Activated T-cell treated with anti-CD3 and anti-CD28 coated beads for 24 hours (primary cell): ENCODE results near the gene OR1E2.
"Not testable (repeated sequence)": the region's sequence is repeated elsewhere in the genome, so short reads cannot be mapped to it uniquely, and the experiment has no call there.

Experiments
- DNase-seq: peaks from one replicate; pipeline ENCODE4 v3.0.0-alpha.2; 2020; ENCODE audit warnings: low read depth

Gene OR1E2, protein sequence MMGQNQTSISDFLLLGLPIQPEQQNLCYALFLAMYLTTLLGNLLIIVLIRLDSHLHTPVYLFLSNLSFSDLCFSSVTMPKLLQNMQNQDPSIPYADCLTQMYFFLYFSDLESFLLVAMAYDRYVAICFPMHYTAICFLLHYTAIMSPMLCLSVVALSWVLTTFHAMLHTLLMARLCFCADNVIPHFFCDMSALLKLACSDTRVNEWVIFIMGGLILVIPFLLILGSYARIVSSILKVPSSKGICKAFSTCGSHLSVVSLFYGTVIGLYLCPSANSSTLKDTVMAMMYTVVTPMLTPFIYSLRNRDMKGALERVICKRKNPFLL

DNA sequence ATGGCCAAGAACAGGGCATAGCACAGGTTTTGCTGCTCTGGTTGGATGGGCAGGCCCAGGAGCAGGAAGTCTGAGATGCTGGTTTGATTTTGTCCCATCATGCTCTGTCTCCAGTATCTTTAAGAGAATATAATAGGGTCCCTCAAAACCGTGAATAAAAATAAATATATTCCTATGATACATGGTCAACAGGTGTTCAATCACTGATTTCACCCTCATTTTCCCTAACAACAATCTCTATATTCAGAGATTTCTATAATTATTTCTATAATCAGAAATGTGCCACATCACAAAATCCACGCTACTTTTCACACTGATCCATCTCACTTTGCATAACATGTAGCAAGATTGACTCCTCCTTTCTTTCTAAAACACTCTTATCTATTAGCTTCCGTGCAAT is at the start of gene OR1E2:
Gene OR1E2, minus strand, starts transcription at position 101 of the 400 bp plus-strand sequence. Its CDS starts 0 bp downstream, at position 101.
- DNase-seq, result no peak

DNA sequence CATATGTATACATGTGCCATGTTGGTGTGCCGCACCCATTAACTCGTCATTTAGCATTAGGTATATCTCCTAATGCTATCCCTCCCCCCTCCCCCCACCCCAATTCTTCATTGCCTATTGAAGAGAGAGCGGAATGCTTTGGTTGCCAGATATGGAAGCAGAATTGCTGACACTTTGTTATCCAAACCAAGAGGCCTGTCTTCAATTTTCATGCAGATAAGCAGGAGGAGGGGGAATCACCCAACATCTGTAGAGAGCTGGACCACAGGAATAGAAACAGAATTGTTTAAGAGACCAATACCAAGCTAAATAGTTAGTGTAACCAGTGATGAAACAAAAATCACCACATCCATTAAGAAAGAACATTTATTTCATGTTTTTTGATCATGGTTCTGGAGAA is 49.2 kb upstream of the OR1E2 start:
- DNase-seq, result no peak

DNA sequence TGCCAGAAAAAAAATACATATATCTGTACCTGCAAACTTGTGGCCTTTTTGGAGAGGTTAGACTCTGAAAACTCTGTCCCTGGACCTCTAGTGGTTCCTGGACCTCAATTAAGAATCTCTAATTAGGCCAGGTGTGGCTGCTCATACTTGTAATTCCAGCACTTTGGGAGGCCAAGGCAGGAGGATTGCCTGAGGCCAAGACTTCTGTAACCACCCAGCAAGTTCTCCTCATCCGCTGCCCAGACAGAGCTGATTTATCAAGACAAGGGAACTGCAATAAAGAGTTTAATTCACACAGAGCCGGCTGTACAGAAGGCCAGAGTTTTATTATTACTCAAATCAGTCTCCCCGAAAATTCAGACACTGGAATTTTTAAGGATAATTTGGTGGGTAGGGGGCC is 46.3 kb upstream of the OR1E2 start:
- DNase-seq, result no peak

DNA sequence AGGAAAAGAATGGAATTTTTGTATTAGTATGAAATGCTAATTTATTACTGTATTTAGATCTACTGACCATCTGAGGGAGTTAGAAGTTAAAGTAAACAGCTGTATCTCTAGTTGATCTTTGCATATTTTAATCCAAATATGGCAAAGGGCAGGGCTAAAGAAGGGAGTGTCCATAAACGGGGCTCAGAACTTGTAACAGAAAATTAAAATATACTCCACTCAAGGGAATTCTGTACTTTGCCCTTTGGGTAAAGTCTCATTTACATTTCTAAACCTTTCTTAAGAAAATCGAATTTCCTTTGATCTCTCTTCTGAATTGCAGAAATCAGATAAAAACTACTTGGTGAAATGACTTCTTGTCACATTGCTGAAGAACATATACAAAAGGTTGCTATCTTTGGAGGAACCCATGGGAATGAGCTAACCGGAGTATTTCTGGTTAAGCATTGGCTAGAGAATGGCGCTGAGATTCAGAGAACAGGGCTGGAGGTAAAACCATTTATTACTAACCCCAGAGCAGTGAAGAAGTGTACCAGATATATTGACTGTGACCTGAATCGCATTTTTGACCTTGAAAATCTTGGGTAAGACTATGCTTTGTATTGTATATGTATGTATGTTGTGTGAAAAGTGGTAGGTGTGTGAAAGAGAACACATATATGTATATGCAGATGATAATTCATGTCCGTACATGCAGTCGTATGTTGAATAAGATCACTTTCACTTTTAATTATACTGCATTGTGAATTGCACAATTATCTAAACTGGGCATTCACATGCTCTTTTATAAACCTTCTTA is 42.4 kb upstream of the OR1E2 start, which contains the start of gene ASPA:
Gene ASPA, plus strand, starts transcription at position 186 of the 799 bp plus-strand sequence. Its CDS starts 163 bp downstream, at position 349.
- DNase-seq, result no peak

DNA sequence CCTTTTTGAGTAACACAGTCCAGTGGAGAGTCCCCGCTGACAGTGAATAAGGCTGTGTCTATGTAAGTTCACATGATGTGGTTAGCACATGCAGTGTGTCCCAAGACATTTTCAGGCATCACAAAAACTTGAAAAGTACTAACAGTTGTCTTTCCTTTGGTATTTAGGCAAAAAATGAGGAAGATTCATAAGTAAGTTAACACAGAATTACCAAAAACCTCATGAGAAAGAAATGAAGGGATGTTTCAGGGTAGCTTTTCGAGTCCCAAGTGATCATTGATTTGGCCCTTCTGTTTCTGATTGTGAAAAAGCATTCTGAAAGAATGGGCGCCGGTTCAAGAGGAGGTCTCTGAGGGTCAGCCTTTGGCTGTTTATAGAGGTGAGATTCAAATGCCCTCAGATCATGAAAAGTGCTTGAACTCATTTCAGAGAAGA is 41.6 kb upstream of the OR1E2 start:
- DNase-seq, result no peak

DNA sequence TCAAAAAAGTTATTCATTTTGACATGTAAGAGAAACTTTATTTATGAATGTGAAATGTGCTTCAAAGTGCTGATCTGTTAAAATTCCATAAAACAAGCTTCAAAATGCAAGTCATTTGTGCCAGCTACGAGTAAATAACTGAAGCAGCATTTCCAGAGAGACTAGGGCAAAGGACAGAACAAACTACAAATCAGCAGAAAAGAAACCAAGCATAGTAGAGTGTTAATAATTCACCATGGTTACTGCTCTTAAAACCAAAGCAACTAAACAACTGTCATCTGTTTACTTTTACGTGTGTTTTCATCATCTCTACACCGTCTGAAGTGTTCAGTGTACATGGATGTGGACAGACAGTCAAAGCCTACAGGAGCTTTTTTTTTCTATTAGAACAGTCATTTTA is 40.6 kb upstream of the OR1E2 start:
- no peak for DNase-seq

DNA sequence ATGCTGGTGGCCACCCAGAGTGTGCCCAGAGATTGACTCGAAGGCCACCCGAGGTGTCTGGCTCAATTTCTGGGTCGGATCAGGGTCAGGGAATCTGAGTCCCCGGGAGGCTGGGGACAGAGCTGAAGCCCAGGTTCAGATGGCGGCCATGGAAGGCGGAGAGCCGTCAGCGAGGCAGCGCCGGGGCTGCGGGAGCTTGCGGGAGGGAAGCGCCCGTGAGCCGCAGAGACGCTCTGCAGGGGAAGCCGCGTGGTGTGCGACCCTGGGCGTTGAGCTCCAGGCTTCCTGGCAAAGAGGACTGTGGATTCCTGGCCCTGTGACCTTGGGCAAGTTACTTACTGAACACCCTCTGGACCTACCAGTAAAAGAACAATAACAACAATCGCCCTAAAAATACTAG is 38.5 kb upstream of the OR1E2 start:
- no peak for DNase-seq

DNA sequence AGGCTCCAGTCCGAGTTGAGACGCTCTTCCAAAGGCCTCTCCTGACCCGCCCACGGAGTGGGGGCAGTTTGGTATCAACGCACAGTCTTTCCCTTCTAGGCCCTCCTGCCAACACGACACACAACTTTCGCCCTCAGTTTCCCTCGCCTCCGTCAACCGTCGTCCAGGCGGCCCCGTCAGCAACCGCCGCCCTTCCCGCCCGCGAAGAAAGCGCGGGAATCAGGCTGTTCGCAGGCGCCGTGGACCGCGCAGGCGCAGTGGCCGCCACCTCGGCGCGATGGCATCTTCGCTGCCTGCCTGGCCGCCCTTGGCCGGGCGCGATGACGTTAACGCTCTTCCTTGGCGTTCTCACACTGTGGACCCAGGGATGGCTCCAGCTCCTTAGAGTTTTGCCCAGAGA is 38.0 kb upstream of the OR1E2 start, which contains the start of gene SPATA22:
Gene SPATA22, minus strand, starts transcription at position 221 of the 400 bp plus-strand sequence. CDS start 2,494 bp downstream, outside the sequence.
- no peak for DNase-seq

DNA sequence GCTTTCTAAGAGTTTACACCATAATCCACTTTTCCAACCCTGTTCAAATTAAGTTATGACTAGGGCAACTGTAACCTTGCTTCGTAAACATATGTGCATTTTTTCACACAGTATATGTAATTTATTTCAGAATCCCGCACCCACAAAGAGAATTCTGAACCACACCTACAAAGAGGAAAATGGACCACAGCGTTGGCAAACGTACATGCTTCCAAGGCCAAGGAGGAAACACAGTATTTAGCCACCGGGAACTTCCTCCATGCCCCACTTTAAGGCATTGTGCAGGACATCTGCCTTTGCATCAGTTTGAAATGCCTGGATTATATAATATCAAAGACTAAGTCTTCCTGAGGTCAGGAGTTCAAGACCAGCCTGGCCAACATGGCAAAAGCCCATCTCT is 35.9 kb upstream of the OR1E2 start:
- DNase-seq, result no peak

DNA sequence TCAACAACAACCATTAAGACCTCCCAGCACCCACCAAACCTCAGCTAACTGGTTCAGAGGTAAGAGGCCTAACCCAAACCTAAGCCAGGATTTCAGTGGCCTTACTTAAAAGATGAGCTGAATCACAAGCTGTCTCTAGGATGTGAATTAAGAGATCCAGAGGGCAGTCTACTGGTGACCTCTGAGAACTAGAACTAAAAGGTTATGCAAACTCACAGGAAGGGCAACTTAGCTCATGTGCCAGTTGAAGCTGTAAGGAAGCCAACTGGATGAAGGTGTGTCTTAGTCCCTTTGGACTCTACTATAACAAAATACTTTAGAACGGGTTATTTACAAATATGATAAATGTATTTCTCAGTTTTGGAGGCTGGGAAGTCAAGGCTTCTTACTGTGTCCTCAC is 32.7 kb upstream of the OR1E2 start:
- not testable (repeated sequence) for DNase-seq

DNA sequence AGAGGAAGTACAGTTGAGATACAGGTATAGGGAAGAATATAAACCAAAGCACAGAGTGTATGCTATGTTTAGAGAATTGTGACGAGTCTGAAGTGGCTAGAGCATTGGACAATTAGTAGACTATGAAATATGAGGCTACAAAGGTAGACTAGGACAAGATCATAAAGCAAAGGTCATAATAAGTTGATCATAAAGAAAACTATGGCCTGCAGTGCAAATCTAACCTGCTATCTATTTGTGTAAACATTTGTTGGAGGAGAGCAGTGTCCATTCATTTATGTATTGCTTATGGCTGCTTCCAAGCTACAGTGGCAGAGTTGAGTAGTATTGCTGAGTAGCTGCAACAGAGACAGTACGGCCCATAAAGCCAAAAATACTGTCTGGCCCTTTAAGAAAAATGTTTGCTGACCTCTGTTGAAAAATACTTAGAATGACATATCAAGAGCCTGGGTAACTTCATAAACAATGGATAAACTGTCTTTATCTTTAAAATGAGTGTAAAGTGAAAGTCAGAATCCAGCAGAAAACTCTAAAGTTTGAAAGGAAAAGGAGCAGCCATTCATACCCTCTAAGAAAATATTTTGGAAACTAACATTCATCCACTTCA is 14.5 kb upstream of the OR1E2 start:
- DNase-seq, result no peak

DNA sequence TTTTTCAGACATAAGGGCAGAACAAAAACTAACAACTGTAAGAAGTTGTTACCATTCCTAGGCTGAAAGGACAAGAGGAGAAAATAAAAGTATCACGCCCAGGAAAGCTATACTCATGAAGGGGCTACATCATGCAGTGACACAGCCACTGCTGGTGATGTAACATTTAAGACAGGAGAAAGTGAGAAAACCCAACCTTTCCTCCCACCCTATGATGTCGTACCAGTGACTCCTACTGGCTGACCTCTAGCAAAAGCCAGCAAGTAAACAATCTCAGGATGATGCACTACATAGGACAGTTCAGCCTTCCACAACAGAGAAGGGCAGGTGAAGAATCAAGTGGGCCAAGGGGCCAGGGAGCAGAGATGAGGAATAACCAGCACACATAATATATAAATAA is 14.0 kb upstream of the OR1E2 start:
- no peak for DNase-seq

DNA sequence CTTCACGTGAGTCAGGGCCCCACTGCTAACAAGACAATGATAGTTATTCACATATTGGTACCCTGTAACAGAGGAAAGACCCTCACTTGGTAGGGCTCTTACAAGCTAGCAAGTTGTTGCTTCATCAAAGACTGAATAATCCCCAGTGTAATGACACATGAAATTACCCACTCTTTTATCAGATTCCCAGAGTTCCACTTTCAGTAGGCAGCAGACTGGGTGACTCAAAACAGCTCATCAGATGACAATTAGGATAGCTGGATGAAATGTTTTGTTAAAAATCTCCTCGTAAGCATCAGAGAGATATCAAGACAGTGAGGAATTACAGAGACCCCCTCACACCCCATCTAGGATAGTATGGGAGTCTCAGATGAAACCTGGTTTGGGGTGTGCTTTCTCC is 6.8 kb upstream of the OR1E2 start:
- no peak for DNase-seq

DNA sequence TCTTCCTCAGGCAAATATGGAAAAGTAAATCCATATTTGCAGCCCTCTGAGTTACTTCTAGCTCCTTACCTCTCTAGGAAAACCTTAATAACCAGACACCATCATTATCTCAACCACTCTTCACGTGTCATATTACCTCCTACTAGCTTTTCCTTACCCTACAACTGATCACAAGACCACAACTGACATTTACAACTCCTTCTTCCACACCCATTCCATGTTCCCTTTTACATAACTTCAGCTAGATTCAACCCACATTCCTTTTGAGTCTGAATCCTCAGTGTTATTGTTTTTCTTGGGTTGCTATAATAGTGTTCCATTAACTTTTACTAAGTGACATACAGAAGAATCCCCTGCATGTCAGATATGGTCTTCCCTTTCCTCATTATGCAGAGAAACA is 4.7 kb upstream of the OR1E2 start:
- DNase-seq, result no peak

DNA sequence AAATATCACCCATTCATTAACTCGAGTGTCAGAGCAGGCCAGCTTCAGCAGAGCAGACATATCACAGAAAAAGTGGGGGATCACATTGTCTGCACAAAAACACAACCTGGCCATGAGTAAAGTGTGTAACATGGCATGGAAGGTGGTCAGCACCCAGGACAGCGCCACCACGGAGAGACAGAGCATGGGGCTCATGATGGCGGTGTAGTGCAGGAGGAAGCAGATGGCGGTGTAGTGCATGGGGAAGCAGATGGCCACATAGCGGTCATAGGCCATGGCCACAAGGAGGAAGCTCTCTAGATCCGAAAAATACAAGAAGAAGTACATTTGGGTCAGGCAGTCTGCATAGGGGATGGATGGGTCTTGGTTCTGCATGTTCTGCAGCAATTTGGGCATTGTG is 426 bp downstream of the OR1E2 start:
- not testable (repeated sequence) for DNase-seq

DNA sequence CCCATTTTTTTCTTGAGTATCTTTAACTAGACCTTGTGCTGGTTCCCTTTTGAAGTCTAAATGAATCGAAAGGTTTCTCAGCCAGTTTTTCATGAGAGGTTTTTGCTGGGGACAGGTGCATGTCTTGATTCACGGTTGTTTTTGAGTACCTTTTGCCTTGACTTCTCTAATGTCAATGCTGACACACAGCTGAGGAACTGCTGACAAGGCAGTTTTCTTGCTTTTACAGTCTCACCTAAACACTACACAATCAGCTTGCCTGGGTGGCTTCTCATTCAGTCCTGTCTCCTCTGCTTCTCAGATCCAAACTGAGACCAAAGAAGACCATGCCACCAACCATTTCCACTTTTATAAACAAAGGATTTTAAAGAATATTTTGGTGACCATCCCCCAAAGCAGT is 15.4 kb downstream of the OR1E2 start:
- no peak for DNase-seq

DNA sequence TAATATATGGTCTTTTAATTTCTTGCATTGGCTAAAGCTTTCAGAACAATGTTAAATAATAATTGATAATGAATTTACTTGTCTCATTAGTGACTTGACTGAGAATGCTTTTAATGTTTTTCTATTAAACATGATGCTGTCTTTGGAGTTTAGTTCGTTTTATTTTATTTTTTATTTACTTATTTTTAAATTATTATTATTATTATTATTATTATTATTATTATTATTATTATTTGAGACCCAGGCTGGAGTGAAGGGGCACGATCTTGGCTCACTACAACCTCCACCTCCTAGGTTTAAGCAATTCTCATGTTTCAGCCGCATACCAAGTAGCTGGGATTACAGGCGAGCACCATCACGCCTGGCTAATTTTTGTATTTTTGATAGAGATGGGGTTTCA is 18.0 kb downstream of the OR1E2 start:
- no peak for DNase-seq

DNA sequence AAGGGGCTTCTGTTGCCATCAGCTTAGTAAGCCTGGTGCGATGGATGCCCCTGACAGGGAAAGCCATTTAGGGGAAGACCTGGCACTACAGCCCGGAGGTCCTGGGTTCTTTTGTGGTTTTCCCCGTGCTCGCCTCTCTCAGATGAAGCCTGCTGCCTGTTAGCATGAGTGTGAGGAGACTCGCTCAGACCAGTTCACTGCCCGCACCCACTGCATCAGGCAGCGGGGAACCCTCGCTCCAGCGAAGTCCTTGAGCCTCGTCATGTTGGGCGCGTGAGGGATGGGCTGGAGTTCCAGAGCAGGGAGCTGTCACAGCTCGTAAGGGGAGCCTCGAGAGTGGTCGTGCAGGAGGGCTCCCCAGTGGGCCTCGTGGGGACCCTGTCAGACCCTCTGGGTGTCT is 21.4 kb downstream of the OR1E2 start:
- not testable (repeated sequence) for DNase-seq

DNA sequence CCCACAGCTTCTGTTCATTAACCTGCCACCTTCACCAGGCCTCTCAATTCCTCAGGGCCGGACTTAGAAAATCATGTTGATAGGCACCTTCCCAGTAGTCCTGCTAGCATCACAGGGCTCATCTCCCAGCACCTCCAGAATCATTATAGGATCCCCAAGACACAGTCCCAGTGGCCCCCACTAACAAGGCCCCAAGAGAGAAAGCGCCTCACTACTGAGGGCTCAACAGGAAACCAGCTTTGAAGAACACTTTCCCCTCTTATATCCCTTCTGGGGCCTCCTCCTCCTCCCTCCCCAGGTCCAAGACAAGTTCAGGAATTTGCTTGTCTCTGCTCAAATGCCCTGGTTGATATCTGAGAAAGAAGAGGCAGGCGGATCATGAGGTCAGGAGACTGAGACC is 22.6 kb downstream of the OR1E2 start, which contains the start of gene OR3A3:
Gene OR3A3, plus strand, starts transcription at position 301 of the 400 bp plus-strand sequence.
- DNase-seq, result no peak

DNA sequence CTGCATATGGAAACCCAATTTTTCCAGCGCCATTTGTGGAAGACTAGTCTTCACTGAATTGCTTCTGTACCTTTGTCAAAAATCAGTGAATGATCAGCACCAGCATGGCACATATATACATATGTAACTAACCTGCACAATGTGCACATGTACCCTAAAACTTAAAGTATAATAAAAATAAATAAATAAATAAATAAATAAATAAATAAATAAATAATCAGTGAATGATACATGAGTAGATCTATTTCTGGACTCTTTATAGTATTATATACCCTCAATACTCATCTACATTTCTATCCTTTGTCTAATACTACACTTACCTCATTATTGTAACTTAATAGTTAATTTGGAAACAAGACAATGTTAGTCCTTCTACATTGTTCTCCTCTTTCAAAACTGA is 29.8 kb downstream of the OR1E2 start:
- not testable (repeated sequence) for DNase-seq

DNA sequence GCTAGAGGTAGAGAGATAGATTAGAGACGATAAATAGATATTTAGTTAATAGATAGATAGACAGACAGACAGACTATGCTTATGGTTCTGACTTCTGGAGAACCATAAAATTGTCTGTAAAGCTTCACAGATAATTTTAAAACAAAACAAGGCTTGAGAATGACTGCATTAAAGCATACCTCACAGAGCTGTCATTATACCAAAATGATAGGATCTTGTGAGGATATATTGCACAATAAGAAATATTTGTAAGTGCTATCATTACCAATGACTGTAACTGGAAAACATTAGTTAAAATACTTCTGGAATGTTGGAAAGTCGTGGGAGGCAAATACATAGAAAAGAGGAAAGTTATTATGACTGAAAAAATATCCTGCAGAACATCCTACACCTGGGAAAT is 31.9 kb downstream of the OR1E2 start:
- DNase-seq, result no peak

DNA sequence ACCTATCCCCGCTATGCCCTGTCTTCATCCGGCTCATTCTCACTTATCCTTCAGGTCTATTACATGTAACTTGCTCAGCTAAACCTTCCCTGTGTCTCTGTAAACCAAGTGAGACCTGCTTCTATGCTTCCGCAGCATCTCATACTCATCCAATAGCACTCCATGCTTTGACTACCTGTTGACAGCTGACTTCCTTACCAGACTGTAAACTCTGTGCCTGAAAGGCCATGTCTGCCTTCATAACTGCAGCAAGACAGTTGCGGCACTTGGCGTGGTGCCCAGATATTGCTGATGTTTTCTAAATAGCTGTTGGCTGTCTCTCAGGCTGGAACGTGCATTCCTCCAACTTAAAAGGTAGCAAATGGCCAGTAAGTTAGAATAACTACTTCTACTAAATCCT is 33.6 kb downstream of the OR1E2 start:
- DNase-seq, result no peak

DNA sequence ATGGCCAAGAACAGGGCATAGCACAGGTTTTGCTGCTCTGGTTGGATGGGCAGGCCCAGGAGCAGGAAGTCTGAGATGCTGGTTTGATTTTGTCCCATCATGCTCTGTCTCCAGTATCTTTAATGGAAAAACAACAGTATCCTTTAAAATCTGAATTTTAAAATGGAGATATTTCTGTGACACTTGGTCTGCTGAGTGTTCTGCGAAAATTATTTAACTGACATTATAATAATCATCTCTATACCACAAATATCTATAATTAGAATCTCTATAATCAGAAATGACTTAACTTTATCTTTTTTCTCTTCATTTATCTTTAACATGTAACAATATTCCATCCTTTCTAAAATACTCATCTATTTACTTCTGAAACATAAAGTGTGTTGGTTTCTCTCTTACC is 35.3 kb downstream of the OR1E2 start, which contains the start of gene OR1E1:
Gene OR1E1, minus strand, starts transcription at position 101 of the 400 bp plus-strand sequence. Its CDS starts 0 bp downstream, at position 101.
- no peak for DNase-seq
